SK-N-SH treated with all-trans-retinoic acid at 6 μM for 48 hours (cell line): ENCODE measurements around the gene CD83.

Experiments
- ARNTL ChIP-seq: fragments of 450-650 bp; formaldehyde crosslinking; IDR thresholded peaks from 2 replicates; pipeline ENCODE4 v1.5.0; 2020; ENCODE audit warnings: low read depth, mild to moderate bottlenecking, moderate library complexity, borderline replicate concordance
- ESRRG ChIP-seq: fragments of 250-450 bp; sonication (Bioruptor Pico); IDR thresholded peaks from 2 replicates; pipeline ENCODE4 v1.6.1; 2021; ENCODE audit warnings: mild to moderate bottlenecking
- GLIS3 ChIP-seq: fragments of 250-450 bp; sonication (Bioruptor Pico); IDR thresholded peaks from 2 replicates; pipeline ENCODE4 v1.5.0; 2020; ENCODE audit warnings: mild to moderate bottlenecking, moderate library complexity
- POU6F1 ChIP-seq: fragments of 250-450 bp; sonication (Bioruptor Pico); IDR thresholded peaks from 2 replicates; pipeline ENCODE4 v1.8.0; 2021; ENCODE audit warnings: low read depth, mild to moderate bottlenecking, moderate library complexity, borderline replicate concordance
- RARB ChIP-seq: fragments of 250-450 bp; sonication (Bioruptor Pico); IDR thresholded peaks from 2 replicates; pipeline ENCODE4 v1.8.0; 2021; ENCODE audit warnings: mild to moderate bottlenecking, moderate library complexity
- TCF4 ChIP-seq: fragments of 250-450 bp; sonication (Bioruptor Pico); IDR thresholded peaks from 2 replicates; pipeline ENCODE4 v1.8.0; 2021; ENCODE audit warnings: mild to moderate bottlenecking, moderate library complexity, borderline replicate concordance
- ZC3H10 ChIP-seq: fragments of 250-450 bp; sonication (Bioruptor Pico); IDR thresholded peaks from 2 replicates; pipeline ENCODE4 v1.5.1; 2021; ENCODE audit warnings: mild to moderate bottlenecking, moderate library complexity
- ZFP3 ChIP-seq: fragments of 250-450 bp; sonication (Bioruptor Pico); IDR thresholded peaks from 2 replicates; pipeline ENCODE4 v1.5.0; 2020; ENCODE audit warnings: mild to moderate bottlenecking, moderate library complexity
- ZFP30 ChIP-seq: fragments of 450-650 bp; formaldehyde crosslinking; IDR thresholded peaks from 2 replicates; pipeline ENCODE4 v1.5.0; 2022; ENCODE audit warnings: mild to moderate bottlenecking, moderate library complexity
- ZNF70 ChIP-seq: fragments of 450-650 bp; formaldehyde crosslinking; IDR thresholded peaks from 2 replicates; pipeline ENCODE4 v1.5.0; 2020; ENCODE audit warnings: mild to moderate bottlenecking, moderate library complexity
- TF ChIP-seq, protein P1 (sequence below): fragments of 250-450 bp; sonication (Bioruptor Pico); IDR thresholded peaks from 2 replicates; pipeline ENCODE4 v1.8.0; 2020; ENCODE audit warnings: mild to moderate bottlenecking, moderate library complexity, borderline replicate concordance

GRCh38 chr6:14178083-14178445 is 60.5 kb downstream of the CD83 start:
- no peak for TF ChIP-seq GLIS3 (CRISPR knock-in tag)
- no peak for TF ChIP-seq RARB
- no peak for TF ChIP-seq ZFP3
- no peak for TF ChIP-seq POU6F1 (CRISPR knock-in tag)
- TF ChIP-seq, protein P1, sequence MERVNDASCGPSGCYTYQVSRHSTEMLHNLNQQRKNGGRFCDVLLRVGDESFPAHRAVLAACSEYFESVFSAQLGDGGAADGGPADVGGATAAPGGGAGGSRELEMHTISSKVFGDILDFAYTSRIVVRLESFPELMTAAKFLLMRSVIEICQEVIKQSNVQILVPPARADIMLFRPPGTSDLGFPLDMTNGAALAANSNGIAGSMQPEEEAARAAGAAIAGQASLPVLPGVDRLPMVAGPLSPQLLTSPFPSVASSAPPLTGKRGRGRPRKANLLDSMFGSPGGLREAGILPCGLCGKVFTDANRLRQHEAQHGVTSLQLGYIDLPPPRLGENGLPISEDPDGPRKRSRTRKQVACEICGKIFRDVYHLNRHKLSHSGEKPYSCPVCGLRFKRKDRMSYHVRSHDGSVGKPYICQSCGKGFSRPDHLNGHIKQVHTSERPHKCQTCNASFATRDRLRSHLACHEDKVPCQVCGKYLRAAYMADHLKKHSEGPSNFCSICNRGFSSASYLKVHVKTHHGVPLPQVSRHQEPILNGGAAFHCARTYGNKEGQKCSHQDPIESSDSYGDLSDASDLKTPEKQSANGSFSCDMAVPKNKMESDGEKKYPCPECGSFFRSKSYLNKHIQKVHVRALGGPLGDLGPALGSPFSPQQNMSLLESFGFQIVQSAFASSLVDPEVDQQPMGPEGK (CRISPR knock-in tag): no peak
- TF ChIP-seq ZNF70 (CRISPR knock-in tag): no peak
- no peak for TF ChIP-seq ZFP30
- TF ChIP-seq ESRRG: no peak
- TF ChIP-seq ZC3H10: no peak
- TF ChIP-seq ARNTL (CRISPR knock-in tag): no peak
- no peak for TF ChIP-seq TCF4 (CRISPR knock-in tag)
